GM18519 (cell line): ENCODE data around the gene SPNS2.

Experiments used
- ATAC-seq: cut with Tn5 transposase; IDR thresholded peaks from one replicate; pipeline ENCODE4 v1.9.1; 2021; ENCODE audit warnings: mild to moderate bottlenecking, moderate library complexity; ENCODE audit not compliant: unreplicated experiment, low FRiP score

The SPNS2 gene

GRCh38 chr17:4502466-4503154 lies 3.9 kb downstream of the SPNS2 start:
- ATAC-seq, result no peak

GRCh38 chr17:4503283-4504025 lies 4.8 kb downstream of the SPNS2 start:
- ATAC-seq, result no peak

DNA sequence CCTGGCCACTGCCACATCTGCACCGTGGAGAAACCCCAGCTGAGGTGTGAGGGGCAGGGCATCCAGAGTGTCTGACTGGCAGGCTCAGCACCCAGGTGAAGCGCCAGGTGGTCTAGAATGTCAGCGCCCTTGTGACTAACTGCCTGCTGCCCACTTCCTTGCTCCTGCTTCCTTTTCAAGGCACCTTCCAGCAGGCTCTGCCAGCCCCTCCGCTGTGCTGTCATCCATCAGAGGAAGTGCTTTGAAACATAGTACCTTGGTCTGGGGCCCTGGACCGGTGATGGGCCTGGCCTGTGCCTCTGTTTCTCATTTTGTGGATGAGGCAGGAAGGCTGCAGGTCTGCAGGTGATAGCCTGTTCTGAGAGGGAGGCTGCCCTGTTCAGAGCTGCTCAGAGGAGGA lies 5.5 kb downstream of the SPNS2 start:
- ATAC-seq, result no peak

- no peak for ATAC-seq
Measured at GRCh38 chr17:4505187-4505586, 6.5 kb downstream of the SPNS2 start.

DNA sequence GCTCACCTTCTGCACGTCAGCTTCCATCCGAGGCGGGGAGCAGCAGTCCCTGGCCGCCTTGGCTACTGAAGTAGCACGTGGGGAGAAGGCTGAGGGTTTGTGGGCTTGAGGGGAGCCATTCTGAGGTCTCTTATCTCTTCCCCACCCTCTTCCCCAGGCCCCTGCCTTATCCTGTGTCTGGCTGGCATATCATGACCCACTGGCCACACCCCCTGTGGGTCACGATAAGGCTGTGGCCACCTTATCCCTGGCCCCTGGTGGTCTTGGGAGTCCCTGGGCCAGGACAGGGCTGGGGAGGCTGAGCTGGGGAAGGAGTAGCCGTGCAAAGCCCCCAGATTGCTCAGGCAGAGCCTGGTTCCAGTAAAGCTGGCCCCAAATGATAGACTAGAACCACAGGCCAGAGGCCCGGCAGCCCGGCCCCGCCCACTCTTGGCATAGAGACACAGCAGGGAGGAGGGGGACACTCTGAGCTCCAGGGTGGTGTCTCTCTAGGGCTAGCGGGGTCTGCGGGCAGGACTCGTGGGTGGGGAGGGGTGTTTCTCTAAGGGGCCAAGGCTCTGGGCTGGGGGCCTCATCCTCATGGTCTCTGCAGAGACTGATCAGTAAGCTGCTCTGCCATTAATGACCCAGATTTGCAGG lies 7.6 kb downstream of the SPNS2 start:
- no peak for ATAC-seq

- ATAC-seq, result no peak
Measured at GRCh38 chr17:4506892-4507291, 8.2 kb downstream of the SPNS2 start.

- no peak for ATAC-seq
Measured at GRCh38 chr17:4507361-4508111, 8.9 kb downstream of the SPNS2 start.

DNA sequence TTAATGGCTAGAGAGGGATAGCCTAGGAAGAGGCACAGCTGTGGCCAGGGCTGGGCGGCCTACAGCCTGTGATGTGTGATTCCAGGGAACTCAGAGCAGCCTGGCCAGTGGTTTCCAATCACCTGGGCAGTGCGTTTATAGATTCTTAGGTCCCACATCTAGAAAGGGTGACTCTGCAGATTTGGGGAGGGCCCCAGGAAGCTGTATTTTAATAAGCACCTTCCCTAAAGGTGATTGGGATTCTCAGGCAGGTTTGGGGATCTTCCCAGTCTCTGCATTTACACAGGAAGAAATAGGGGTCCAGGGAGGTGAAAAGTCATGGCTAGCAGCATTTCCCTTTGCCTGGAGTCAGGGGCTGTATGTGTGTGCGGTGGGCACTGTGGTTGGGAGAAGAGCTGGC lies 9.5 kb downstream of the SPNS2 start:
- ATAC-seq, result no peak

- no peak for ATAC-seq
Measured at GRCh38 chr17:4509401-4509800, 10.7 kb downstream of the SPNS2 start.

DNA sequence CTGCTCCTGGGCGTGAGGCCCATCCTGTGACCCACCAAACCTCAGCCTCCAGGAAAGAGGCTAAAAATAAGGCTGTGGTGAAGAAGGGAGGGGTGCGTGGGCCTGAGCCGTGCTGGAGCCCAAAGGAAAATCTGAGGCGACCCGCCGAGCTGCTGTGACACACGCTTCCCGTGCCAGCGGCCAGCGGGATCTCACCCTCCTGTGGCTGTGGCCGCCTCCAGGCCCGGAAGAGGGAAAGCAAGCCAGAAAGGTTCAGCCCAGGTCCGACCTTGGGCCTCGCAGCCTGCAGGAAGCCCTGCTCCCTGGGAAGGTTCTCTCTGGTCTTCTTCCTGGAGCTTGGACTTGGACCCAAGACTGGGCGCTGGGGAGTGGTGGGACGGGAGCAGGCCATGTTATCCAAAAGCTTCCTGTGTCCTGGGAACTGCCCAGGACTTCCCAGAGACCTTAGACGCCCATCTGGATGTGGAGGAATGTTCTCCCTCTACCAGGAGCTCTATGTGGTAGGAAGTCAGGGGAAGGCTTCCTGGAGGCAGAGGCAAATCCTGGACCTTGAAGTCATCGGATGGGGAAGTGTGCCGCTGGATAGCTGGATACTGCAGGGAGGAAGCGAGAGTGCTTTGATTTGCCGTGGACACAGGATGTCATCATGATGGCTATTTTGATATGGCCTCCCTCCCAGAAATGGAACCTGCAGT lies 11.4 kb downstream of the SPNS2 start:
- ATAC-seq, result no peak

DNA sequence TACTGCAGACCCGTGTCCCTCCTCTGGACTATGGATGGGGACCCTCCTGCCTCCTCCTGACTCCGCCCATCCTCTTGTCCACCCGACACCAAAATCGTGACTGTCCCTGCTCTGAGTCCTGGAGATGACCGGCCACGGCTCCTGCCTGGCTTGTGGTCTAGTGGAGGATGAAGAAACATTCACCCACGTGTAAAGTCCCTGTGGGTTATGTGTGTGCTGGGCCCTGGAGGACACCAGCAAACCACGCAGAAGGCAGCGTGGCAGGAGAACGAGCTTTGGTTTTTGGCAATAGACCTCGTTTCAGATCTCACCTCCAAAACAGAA lies 11.9 kb downstream of the SPNS2 start:
- no peak for ATAC-seq

DNA sequence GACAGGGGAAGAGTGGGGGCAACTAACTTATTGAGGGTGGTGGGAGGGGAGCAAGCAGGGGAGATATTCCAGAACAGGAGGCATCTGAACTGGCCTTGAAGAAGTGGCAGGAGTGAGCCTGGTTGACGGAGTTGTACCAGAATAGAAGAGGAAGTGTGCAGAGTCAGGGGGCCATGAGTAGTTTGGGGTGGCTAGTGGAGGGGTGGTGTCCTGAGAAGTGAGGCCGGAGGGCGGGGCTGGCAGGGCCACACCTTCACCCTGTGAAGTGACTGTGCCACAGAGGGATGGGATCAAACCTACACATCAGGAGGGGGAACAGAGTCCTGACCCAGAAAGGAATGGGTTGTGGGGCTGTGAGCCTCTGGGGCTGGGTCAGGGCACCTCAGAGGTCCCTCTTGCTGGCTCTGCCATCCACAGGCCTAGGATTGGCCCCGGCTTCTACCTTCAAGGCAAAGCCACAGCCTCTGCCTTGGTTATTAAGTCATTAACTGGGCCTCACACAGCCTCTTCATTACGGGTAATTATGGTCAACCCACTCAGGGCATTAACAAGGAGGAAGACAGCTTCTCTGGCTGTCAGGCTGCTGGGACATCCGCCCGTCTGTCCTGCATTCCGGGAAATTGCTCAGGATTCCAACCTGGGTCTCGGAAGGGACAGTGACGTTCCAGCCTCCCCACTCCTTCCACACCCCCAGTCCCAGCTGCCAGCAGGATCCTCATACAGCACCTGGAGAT lies 12.7 kb downstream of the SPNS2 start:
- ATAC-seq, result no peak

DNA sequence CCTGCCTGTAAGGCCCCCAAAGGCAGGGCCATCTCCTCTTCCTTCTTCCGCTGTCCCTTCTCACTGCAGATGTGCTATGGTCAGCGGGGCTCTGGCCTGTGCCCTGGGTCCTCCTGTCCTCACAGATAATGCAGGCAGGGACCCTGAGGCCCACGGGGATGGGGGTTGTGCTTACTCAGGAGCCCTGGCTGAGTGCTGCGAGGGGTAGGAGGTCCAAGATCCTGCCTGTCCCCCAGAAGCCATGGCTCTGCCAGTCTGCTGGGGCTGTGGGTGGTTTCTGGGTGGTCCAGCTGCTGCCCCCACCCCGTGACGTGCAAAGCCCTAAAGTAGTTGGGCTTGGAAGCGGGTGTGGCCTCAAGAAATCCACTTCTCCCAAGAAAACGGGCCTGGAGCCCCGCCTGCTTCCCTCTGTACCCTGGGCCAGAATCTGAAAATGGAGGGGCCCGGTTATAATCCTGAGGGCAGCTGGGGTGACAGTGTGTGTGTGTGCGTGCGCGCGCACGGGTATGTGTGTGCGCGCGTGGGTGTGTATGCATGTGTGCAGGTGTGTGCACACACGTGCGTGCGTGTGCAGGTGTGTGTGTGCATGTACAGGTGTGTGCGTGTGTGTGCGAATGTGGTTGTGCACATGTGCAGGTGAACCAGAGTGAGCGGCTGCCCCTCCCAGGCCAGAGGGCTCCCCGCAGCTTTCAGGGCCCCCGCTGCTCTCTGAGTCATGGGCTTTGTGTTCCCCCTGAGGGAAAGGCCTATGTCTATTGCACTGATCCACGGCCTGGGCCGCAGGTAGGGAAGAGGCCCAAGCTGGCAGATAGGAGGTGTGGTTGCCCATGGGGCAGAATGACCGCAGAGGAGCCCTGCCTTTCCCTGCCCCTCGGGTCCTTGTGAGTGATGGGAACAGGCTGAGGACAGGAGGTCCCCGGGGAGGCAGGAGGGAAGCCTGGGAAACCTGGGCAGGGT lies 13.8 kb downstream of the SPNS2 start:
- ATAC-seq, result no peak

- no peak for ATAC-seq
Measured at GRCh38 chr17:4513113-4514032, 14.7 kb downstream of the SPNS2 start.

DNA sequence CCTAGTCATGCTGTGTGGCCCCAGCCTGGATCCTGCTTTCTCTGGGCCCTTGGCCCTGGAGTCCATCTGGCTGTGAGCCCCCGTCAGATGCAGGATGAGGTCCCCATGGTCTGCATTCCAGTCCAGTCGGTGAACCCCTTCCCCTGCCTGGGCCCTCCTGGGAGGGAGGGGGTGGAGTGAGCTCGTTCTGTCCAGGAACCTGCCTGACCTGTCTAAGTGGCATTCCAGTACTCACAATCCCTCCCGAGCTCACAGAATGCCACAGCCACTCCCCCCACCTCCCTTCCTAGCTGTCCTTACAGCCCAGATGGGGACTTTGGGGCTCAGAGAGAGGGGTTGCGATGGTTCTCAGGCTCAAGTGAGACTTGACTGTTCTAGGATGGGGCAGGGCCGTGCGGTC lies 15.5 kb downstream of the SPNS2 start:
- ATAC-seq, result no peak

GRCh38 chr17:4514779-4515178 lies 16.1 kb downstream of the SPNS2 start:
- no peak for ATAC-seq

DNA sequence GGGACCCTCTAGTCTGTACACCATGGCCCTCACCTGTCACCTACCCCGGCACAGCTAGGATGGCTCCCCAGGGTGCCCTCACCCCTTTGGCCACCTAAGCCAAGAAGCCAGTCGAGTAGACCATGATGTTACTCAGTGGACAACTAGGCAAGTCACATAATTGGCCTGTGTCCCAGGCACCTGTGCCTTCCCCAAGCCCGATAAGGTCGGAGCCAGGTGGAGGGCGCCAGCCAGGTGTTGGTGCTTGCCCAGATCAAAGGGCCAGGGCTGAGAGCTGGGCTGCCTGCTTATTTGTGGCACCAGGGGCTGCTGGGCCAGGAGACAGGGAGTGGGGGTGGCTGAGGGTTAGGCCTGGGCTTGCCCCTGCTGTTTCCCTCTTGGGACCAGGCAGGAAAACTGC lies 16.8 kb downstream of the SPNS2 start:
- no peak for ATAC-seq

DNA sequence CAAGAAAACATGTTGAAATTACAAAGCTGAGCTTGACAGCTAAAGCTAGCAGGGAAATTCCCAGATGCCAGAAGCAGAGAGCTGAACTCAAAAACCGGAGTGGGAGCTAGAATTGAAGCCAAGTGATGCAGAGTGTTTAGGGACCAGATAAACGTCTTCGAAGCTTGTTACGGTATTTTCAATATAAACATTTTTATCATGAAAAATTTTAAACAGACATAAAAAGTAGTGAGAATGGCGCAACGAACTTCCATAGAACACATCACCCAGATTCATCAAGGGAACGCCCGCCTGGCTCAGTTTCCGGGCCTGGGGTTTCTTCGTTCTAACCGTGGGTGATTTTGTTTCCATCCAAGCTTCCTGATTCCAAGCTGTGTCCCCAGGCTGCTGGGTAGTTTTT lies 18.1 kb downstream of the SPNS2 start:
- ATAC-seq, result no peak
